A549 (cell line): ENCODE results near the gene SGO1. TPM values are rescaled to one million over a fixed set of nuclear protein-coding genes. Genes with fewer than 3 reads are reported as not detected.

ENCODE experiments used
- ATAC-seq, 2 experiments: fragments of 200-7000 bp in 1 of 2; fragments of >200 bp in 1 of 2; cut with Nextera tagmentation in 1 of 2; cut with Tn5 transposase in 1 of 2; 3 replicates each; pipeline versions ENCODE4 v1.8.0 to v1.9.1; 2018 to 2020; ENCODE audit warnings: mild to moderate bottlenecking in 1 of 2, moderate library complexity in 1 of 2
- CTCF ChIA-PET: fragments of 300-600 bp; sonication (Branson Sonifier 250); formaldehyde crosslinking; extraction: SDS; loops from one replicate; lab custom pipeline; 2021; ENCODE audit warnings: antibody characterized with exemption, inconsistent platforms; lab: Yijun Ruan, JAX
- POLR2A ChIA-PET: fragments of 350-600 bp; formaldehyde crosslinking; extraction: SDS; loops from one replicate; lab custom pipeline; 2021; ENCODE audit warnings: antibody characterized with exemption, inconsistent platforms; lab: Yijun Ruan, JAX
- DNase-seq, 2 experiments: peaks; one replicate each; pipeline versions ENCODE4 v3.0.0 to v3.0.0-alpha.2; 2011 to 2016; ENCODE audit warnings: low read depth in 1 of 2, low spot score in 1 of 2
- FAIRE-seq: peaks from 2 replicates; lab custom pipeline; 2011; peaks lifted over from hg19 to GRCh38; lab: Jason Lieb, UNC
- H3K27ac ChIP-seq, 2 experiments: fragments of >200 bp; sonication (Bioruptor Twin); formaldehyde crosslinking; 3 replicates each; pipeline ENCODE4 v1.5.1; 2016 to 2017
- H3K4me1 ChIP-seq: fragments of >200 bp; sonication (Bioruptor Twin); formaldehyde crosslinking; 3 replicates; pipeline ENCODE4 v1.6.1; 2016
- H3K4me2 ChIP-seq: fragments of >200 bp; sonication (Bioruptor Twin); formaldehyde crosslinking; 3 replicates; pipeline ENCODE4 v1.6.1; 2016
- H3K4me3 ChIP-seq: fragments of >200 bp; sonication (Bioruptor Twin); formaldehyde crosslinking; 3 replicates; pipeline ENCODE4 v1.5.1; 2016
- H3K9me3 ChIP-seq: fragments of >200 bp; sonication (Bioruptor Twin); formaldehyde crosslinking; 3 replicates; pipeline ENCODE4 v1.6.1; 2016
- CBX8 ChIP-seq: fragments of 200-600 bp; sonication (generic); IDR thresholded peaks from 2 replicates; pipeline ENCODE4 v1.6.1; 2016
- CHD2 ChIP-seq: fragments of 150-350 bp; IDR thresholded peaks from 2 replicates; pipeline ENCODE4 v1.6.1; 2014; ENCODE audit warnings: low read length; ENCODE audit not compliant: partially characterized antibody
- CHD4 ChIP-seq: fragments of 200-600 bp; sonication (generic); IDR thresholded peaks from 2 replicates; pipeline ENCODE4 v1.6.1; 2016; ENCODE audit warnings: antibody characterized with exemption, mild to moderate bottlenecking, borderline replicate concordance
- CTCF ChIP-seq: fragments of >200 bp; sonication (Bioruptor Twin); formaldehyde crosslinking; IDR thresholded peaks from 3 replicates; pipeline ENCODE4 v1.5.1; 2016
- EHF ChIP-seq: fragments of 250-450 bp; sonication (Bioruptor Pico); IDR thresholded peaks from 2 replicates; pipeline ENCODE4 v1.5.0; 2020; ENCODE audit warnings: mild to moderate bottlenecking
- EHMT2 ChIP-seq: fragments of 200-600 bp; sonication (generic); IDR thresholded peaks from 2 replicates; pipeline ENCODE4 v1.6.1; 2016; ENCODE audit warnings: antibody characterized with exemption, low read depth, mild to moderate bottlenecking, moderate library complexity
- ELK1 ChIP-seq: fragments of 150-350 bp; IDR thresholded peaks from 2 replicates; pipeline ENCODE4 v1.6.1; 2014; ENCODE audit warnings: low read depth, mild to moderate bottlenecking, low read length
- EP300 ChIP-seq, 2 experiments: fragments of >200 bp; sonication (Bioruptor Twin); formaldehyde crosslinking; IDR thresholded peaks; 2 replicates in 1 of 2; 3 replicates in 1 of 2; pipeline ENCODE4 v1.6.1; 2016 to 2017
- FOSB ChIP-seq: fragments of 250-450 bp; sonication (Bioruptor Pico); IDR thresholded peaks from 2 replicates; pipeline ENCODE4 v1.5.0; 2020; ENCODE audit warnings: mild to moderate bottlenecking, moderate library complexity
- FOXS1 ChIP-seq: fragments of 250-450 bp; sonication (Bioruptor Pico); IDR thresholded peaks from 2 replicates; pipeline ENCODE4 v1.5.0; 2020; ENCODE audit warnings: mild to moderate bottlenecking, moderate library complexity
- GATA3 ChIP-seq: IDR thresholded peaks from 2 replicates; pipeline ENCODE4 v1.6.1; 2012; ENCODE audit warnings: borderline replicate concordance
- HES2 ChIP-seq: fragments of >200 bp; sonication (Bioruptor Twin); formaldehyde crosslinking; IDR thresholded peaks from 2 replicates; pipeline ENCODE4 v1.6.1; 2016
- HEYL ChIP-seq: fragments of 250-450 bp; sonication (Bioruptor Pico); IDR thresholded peaks from 2 replicates; pipeline ENCODE4 v1.8.0; 2021; ENCODE audit warnings: mild to moderate bottlenecking, moderate library complexity
- HOXB5 ChIP-seq: fragments of 250-450 bp; sonication (Bioruptor Pico); IDR thresholded peaks from 2 replicates; pipeline ENCODE4 v1.5.0; 2020; ENCODE audit warnings: mild to moderate bottlenecking, moderate library complexity
- JUN ChIP-seq, 2 experiments: fragments of >200 bp; sonication (Bioruptor Twin); formaldehyde crosslinking; IDR thresholded peaks; 2 replicates in 1 of 2; 3 replicates in 1 of 2; pipeline ENCODE4 v1.6.1; 2016 to 2017
- JUNB ChIP-seq: fragments of >200 bp; sonication (Bioruptor Twin); formaldehyde crosslinking; IDR thresholded peaks from 2 replicates; pipeline ENCODE4 v1.6.1; 2016
- KDM5A ChIP-seq: fragments of 200-600 bp; sonication (generic); IDR thresholded peaks from 2 replicates; pipeline ENCODE4 v1.6.1; 2016; ENCODE audit warnings: antibody characterized with exemption, mild to moderate bottlenecking
- MAFK ChIP-seq: fragments of 450-650 bp; IDR thresholded peaks from 2 replicates; pipeline ENCODE4 v1.6.1; 2014; ENCODE audit not compliant: partially characterized antibody
- MAX ChIP-seq: IDR thresholded peaks from 2 replicates; pipeline ENCODE4 v1.6.1; 2012
- MAZ ChIP-seq: fragments of 150-350 bp; IDR thresholded peaks from 2 replicates; pipeline ENCODE4 v1.6.1; 2014; ENCODE audit warnings: antibody characterized with exemption, low read depth, low read length, borderline replicate concordance
- NFE2L2 ChIP-seq: fragments of 150-350 bp; conservative IDR thresholded peaks from 2 replicates; pipeline ENCODE4 v1.6.1; 2014; ENCODE audit warnings: low read length
- NPAS2 ChIP-seq: fragments of 250-450 bp; sonication (Bioruptor Pico); IDR thresholded peaks from 2 replicates; pipeline ENCODE4 v1.8.0; 2022; ENCODE audit warnings: mild to moderate bottlenecking, moderate library complexity, borderline replicate concordance
- NR3C1 ChIP-seq: fragments of >200 bp; sonication (Bioruptor Twin); formaldehyde crosslinking; IDR thresholded peaks from 3 replicates; pipeline ENCODE4 v1.6.1; 2017
- PBX3 ChIP-seq: IDR thresholded peaks from 2 replicates; pipeline ENCODE4 v1.6.1; 2012
- POLR2A ChIP-seq: IDR thresholded peaks from 2 replicates; pipeline ENCODE4 v1.6.1; 2012; ENCODE audit warnings: mild to moderate bottlenecking, low read length
- POLR2AphosphoS2 ChIP-seq: conservative IDR thresholded peaks from 2 replicates; pipeline ENCODE4 v1.6.1; 2012; ENCODE audit warnings: low read length, improper control_type of control experiment, inconsistent platforms
- RARB ChIP-seq: fragments of 250-450 bp; sonication (Bioruptor Pico); IDR thresholded peaks from 2 replicates; pipeline ENCODE4 v1.8.0; 2021; ENCODE audit warnings: mild to moderate bottlenecking, moderate library complexity
- RCOR1 ChIP-seq: fragments of 150-350 bp; IDR thresholded peaks from 2 replicates; pipeline ENCODE4 v1.6.1; 2014; ENCODE audit warnings: antibody characterized with exemption, low read length, low read depth
- RFX5 ChIP-seq: fragments of 450-650 bp; IDR thresholded peaks from 2 replicates; pipeline ENCODE4 v1.7.1; 2014; ENCODE audit warnings: antibody characterized with exemption, mild to moderate bottlenecking, moderate library complexity
- SMC3 ChIP-seq: fragments of >200 bp; sonication (Bioruptor Twin); formaldehyde crosslinking; IDR thresholded peaks from 3 replicates; pipeline ENCODE4 v1.6.1; 2018; ENCODE audit warnings: inconsistent platforms
- SREBF2 ChIP-seq: fragments of 450-650 bp; IDR thresholded peaks from 2 replicates; pipeline ENCODE4 v1.6.1; 2014; ENCODE audit warnings: mild to moderate bottlenecking, moderate library complexity
- TFCP2L1 ChIP-seq: fragments of 250-450 bp; sonication (Bioruptor Pico); IDR thresholded peaks from 2 replicates; pipeline ENCODE4 v1.5.0; 2021; ENCODE audit warnings: mild to moderate bottlenecking
- USF2 ChIP-seq: fragments of 450-650 bp; IDR thresholded peaks from 2 replicates; pipeline ENCODE4 v1.6.1; 2014; ENCODE audit warnings: antibody characterized with exemption
- ZFP36 ChIP-seq: fragments of 450-650 bp; IDR thresholded peaks from 2 replicates; pipeline ENCODE4 v1.6.1; 2014; ENCODE audit warnings: borderline replicate concordance; ENCODE audit not compliant: partially characterized antibody
- ZSCAN20 ChIP-seq: fragments of 250-450 bp; sonication (Bioruptor Pico); IDR thresholded peaks from 2 replicates; pipeline ENCODE4 v1.8.0; 2022; ENCODE audit warnings: mild to moderate bottlenecking, moderate library complexity
- WGBS: methylation state at CpG from one replicate; pipeline ENCODE4 v1.1.6; 2017; ENCODE audit errors: missing lambda C conversion rate; 5-methylcytosine and 5-hydroxymethylcytosine counted together
- polyA plus RNA-seq, 4 experiments: library from polyadenylated mRNA; depleted of rRNA in 3 of 4; stranded (reverse); fragments of >200 nt; fragmentation: RNase III in 1 of 4; extraction: RNeasy Plus Mini Kit Qiagen cat#74134 plus additional on column Dnase treatment in 1 of 4; gene quantifications; 2 replicates in 3 of 4; 3 replicates in 1 of 4; pipeline ENCODE4 v1.2.3, GENCODE V29; 2011 to 2017

The SGO1 gene
- polyA plus RNA-seq, 2 of the 4 experiments (the other 2 are of a cell fraction), result 17.1 to 25.2 TPM

GRCh38 chr3:20140881-20141280 lies 45.1 kb downstream of the SGO1 start:
- FAIRE-seq (no peak), ATAC-seq (no peak), DNase-seq (no peak)
- TF ChIP-seq NFE2L2, result no peak
- TF ChIP-seq JUN (IDR thresholded peaks at IDR 0.05), result no peak
- no peak for TF ChIP-seq TFCP2L1
- TF ChIP-seq NR3C1, result no peak
- no peak for TF ChIP-seq CHD2
- ChIA-PET POLR2A (no interaction called here), CTCF (no interaction called here)
- no peak overlapping the region for H3K4me3 ChIP-seq
- no peaks in the 10 kb centered on the region for H3K9me3 ChIP-seq
- WGBS, result 53% methylated on average over 2 of the region's 2 CpGs
- no peak overlapping the region for H3K27ac ChIP-seq
- no peak overlapping the region for H3K4me2 ChIP-seq
- H3K4me1 ChIP-seq, result no peaks in the 10 kb centered on the region

GRCh38 chr3:20137647-20138046 lies 48.4 kb downstream of the SGO1 start:
- WGBS, result 77% methylated on average over 4 of the region's 4 CpGs
- FAIRE-seq (no peak), ATAC-seq (no peak), DNase-seq (no peak)
- no peak for TF ChIP-seq USF2
- TF ChIP-seq EHF (CRISPR knock-in tag), result no peak
- TF ChIP-seq POLR2A, result no peak
- TF ChIP-seq CHD4, result no peak
- TF ChIP-seq MAZ, result no peak
- no peak for TF ChIP-seq FOSB (CRISPR knock-in tag)
- TF ChIP-seq NPAS2 (CRISPR knock-in tag), result no peak
- no peak for TF ChIP-seq RCOR1
- no peak for TF ChIP-seq ZFP36
- no peak for TF ChIP-seq NFE2L2
- no peak for TF ChIP-seq PBX3
- TF ChIP-seq CHD2, result no peak
- TF ChIP-seq JUNB, result no peak
- TF ChIP-seq MAFK, result no peak
- TF ChIP-seq HEYL (CRISPR knock-in tag), result no peak
- TF ChIP-seq ZSCAN20 (CRISPR knock-in tag), result no peak
- TF ChIP-seq ELK1, result no peak
- no peak for TF ChIP-seq POLR2AphosphoS2
- TF ChIP-seq EHMT2, result no peak
- no peaks in the 10 kb centered on the region for H3K4me1 ChIP-seq
- H3K27ac ChIP-seq, result no peak overlapping the region
- H3K4me2 ChIP-seq, result no peak overlapping the region
- ChIA-PET POLR2A (no interaction called here), CTCF (no interaction called here)
- H3K4me3 ChIP-seq, result no peak overlapping the region
- H3K9me3 ChIP-seq, result no peaks in the 10 kb centered on the region

GRCh38 chr3:20136231-20136630 lies 49.8 kb downstream of the SGO1 start:
- Histone ChIP-seq H3K4me3 (no peak overlapping the region), H3K4me2 (no peak overlapping the region), H3K4me1 (no peaks in the 10 kb centered on the region), H3K27ac (no peak overlapping the region), H3K9me3 (no peaks in the 10 kb centered on the region)
- POLR2A ChIA-PET, result no interaction called here
- DNase-seq (no peak), FAIRE-seq (no peak), ATAC-seq (no peak)
- whole genome bisulfite sequencing, result 36% methylated on average over 1 of the region's 1 CpG
- CTCF ChIA-PET, result no interaction called here
- TF ChIP-seq GATA3 (no peak), RFX5 (no peak), FOXS1 (CRISPR knock-in tag) (no peak), NPAS2 (CRISPR knock-in tag) (no peak), HOXB5 (CRISPR knock-in tag) (no peak), RARB (CRISPR knock-in tag) (no peak), RCOR1 (no peak), EP300 (IDR thresholded peaks at IDR 0.05) (no peak), SREBF2 (no peak), SMC3 (no peak), CTCF (no peak), CHD2 (no peak), CBX8 (no peak), MAX (no peak), HES2 (no peak), MAZ (no peak), KDM5A (no peak), JUN (IDR thresholded peaks at IDR 0.05) (no peak)
